CD4-positive, alpha-beta T cell treated with Interleukin-12 subunit alpha and Interleukin-12 subunit beta, for 1 hour (primary cell): ENCODE measurements around the gene FNDC10.

Experiments
- DNase-seq: peaks from one replicate; pipeline ENCODE4 v3.0.0-alpha.2; 2020

FNDC10 gene

DNA sequence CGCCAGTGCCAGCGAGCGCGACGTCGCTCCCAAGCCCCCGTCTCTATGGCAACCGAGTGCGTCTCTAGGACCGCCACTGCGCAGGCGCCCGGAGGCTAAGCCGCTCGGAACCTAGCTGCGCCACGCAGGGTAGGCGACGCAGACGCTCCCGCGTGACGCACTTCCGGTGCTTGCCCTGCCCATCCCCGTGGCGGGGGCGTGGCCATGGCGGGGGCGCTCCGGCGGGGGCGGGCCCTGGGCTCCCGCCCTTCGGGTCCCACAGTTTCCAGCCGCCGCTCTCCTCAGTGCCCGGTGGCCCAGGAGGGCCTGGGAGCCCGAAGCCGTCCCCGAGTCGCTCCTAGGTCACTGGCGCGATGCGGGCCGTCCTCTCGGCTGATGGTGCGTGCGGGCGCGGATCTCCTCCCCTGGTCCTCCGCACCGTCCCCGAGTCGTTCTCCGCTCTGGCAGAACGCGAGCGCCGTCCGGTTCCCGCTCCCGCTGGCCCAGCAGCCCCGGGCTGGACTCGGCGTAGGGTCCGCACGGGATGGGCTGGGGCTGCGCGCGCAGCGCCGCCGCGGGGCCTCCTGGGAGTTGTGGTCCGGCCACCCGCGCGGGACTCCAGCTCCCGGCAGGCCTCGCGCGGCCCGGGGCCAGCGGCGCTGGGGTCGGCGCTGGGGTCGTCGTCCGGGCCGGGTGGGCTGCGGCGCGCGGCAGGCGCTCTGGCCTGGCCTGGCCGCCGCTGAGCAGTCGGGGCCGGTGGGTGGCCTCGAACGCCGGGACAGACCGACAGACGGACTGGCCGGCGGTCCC, 15.5 kb upstream of the FNDC10 start, which contains the start of gene MIB2:
MIB2 (plus strand) TSS at position 245 of the 789 bp plus-strand sequence. CDS start 7,953 bp downstream, outside the sequence.
- DNase-seq = peak; percentile 99

DNA sequence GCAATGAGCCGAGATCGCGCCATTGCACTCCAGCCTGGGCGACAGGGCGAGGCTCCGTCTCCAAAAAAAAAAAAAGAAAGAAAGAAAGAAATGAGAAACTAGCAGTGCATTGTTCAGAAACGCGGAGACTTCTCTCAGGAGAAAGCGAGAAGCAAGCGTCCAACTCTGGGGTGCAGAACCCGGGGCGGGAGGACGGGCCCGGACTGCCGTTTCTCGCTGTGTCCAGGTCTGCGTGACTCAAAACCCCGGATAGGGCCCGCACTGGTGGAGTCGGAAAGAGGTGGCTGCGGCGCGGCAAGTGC, 15.0 kb upstream of the FNDC10 start:
- no peak for DNase-seq

DNA sequence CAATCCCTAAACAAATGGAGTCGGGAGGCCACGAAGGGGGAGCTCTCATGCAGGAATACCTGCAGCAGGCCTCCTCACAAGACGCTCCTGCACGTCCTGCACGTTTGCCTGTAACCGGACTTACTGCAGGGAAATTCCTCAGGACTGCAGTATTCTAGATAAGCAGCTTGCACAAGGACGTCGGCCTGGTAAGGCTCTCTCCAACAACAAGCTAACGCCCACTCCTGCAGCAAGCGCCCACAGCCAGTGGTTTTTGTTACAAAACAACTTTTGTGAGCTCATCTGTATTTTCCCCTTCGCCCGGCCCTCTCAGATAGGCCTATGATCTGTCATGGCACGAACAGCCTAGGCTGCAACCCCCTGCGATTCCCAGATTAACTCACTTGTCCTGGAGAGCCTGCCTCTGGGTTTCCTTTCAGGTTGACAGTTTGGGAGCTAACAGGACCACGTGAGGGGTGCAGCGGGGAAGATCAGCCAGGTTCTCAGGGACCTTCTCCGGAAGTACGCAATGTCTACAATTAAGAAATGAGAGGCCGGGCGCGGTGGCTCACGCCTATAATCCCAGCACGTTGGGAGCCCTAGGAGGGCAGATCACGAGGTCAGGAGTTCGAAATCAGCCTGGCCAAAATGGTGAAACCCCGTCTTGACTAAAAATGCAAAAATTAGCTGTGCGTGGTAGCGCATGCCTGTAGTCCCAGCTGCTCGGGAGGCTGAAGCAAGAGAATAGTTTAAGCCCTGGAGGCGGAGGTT, 14.4 kb upstream of the FNDC10 start:
- DNase-seq = peak; percentile 71

DNA sequence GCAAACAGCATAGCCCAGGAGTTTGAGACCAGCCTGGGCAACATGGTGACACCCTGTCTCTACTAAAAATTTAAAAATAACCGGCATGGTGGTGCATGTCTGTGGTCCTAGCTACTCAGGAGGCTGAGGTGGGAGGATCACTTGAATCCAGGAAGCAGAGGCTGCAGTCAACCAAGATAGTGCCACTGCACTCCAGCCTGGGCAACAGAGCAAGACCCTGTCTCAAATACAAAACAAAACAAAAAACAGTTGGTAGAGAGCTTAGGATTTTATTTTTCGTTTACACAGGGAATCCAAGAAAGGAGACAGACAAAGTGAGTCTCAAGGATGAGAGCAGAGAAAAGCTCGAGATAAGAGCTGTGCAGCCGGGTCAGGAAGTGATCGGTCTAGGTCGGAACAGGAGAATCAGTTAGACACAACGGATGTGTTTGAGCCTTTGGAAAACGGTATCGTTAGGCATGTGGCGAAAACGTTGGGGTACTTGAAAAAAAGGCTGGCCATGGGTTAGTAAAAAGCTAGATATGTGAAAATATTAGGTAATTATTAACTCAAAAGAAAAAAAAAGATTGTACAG, 13.7 kb upstream of the FNDC10 start:
- DNase-seq = no peak

DNA sequence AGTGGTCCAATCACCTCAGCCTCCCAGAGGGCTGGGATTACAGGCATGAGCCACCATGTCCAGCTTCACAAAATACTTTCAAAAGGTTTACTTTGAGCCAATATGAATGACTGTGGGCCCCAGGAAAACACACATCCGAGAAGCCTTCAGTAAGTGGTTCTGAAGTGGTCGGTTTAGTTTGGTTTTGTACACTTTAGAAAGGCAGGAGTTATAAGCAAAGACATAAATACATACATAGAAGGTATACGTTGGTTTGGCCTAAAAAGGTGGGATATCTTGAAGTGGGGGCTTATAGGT, 12.1 kb upstream of the FNDC10 start:
- no peak for DNase-seq

DNA sequence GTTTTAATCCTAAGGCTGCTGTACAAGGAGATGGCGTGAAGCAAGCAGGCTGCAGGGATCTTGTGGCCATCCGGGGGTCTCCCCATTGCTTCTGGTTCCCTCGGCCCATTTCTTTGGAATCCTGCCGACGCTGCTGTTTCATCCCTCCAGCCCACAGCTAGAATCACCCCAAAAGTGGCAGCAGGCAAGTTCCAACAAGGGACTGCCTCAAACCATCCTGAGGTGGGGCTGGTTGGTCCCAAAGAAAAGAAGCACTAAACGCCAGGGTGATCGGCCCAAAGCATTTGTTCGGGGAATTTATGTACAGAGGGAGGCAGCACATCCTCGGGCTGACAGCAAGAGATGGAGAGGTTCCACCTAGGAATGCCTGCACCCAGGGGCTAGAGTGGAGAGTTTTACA, 10.9 kb upstream of the FNDC10 start:
- DNase-seq = no peak

DNA sequence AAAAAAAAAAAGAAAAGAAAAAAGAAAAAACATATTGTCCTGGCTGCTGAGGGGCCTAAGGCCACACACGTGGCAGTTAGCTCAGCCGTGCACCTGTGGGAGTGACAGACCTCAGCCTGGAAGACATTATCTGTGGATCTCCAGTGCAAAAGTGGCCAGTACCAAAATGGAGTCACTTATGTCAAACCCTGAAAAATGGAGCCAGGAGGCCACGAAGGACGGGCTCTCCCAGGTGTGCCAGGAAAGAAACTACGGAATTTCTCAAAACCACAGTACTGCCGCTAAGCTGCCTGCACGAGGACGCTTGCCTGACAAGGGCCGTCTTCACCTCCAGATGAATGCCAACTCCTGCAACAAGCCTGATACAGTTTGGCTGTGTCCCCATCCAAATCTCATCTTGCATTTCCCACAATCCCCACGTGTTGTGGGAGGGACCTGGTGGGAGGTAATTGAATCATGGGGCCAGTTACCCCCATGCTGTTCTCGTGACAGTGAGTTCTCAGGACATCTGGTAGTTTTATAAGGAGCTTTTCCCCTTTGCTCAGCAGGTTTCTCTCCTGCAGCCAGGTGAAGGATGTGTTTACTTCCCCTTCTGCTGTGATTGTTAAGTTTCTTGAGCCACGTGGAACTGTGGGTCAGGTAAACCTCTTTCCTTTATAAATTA, 10.0 kb upstream of the FNDC10 start:
- no peak for DNase-seq

DNA sequence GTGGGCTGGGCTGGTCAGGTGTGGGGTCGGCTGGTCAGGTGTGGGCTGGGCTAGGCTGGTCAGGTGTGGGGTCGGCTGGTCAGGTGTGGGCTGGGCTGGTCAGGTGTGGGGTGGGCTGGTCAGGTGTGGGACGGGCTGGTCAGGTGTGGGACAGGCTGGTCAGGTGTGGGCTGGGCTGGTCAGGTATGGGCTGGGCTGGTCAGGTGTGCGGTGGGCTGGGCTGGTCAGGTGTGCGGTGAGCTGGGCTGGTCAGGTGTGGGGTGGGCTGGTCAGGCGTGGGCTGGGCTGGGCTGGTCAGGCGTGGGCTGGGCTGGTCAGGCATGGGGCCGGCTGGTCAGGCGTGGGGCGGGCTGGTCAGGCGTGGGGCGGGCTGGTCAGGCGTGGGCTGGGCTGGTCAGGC, 6.3 kb upstream of the FNDC10 start:
- DNase-seq = no peak

DNA sequence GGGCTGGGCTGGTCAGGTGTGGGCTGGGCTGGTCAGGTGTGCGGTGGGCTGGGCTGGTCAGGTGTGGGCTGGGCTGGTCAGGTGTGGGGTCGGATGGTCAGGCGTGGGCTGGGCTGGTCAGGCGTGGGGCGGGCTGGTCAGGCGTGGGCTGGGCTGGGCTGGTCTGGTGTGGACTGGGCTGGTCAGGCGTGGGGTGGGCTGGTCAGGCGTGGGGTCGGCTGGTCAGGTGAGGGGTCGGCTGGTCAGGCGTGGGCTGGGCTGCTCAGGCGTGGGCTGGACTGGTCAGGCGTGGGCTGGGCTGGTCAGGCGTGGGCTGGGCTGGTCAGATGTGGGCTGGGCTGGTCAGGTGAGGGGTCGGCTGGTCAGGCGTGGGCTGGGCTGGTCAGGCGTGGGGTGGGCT, 5.8 kb upstream of the FNDC10 start:
- no peak for DNase-seq

DNA sequence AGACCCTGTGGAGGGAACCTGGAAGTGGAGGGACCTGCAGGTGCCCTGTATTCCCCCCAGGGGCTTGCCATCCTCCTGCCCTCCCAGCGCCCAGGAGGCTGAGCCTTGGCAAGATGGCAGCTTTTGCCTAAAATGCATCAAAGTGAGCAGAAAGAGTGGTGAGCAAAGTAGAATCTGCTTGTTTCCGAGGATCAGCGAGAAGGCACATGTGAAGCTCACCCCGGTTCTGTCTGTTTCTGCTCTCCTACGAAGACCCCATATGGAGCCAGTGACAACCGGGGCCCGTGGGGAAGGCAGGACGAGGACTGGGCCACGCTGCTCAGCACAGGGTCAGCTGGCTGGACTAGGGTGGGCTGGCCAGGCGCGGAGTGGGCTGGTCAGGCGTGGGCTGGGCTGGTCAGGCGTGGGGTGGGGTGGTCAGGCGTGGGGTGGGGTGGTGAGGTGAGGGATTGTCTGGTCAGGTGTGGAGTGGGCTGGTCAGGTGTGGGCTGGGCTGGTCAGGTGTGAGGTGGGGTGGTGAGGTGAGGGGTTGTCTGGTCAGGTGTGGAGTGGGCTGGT, 5.2 kb upstream of the FNDC10 start:
- no peak for DNase-seq

DNA sequence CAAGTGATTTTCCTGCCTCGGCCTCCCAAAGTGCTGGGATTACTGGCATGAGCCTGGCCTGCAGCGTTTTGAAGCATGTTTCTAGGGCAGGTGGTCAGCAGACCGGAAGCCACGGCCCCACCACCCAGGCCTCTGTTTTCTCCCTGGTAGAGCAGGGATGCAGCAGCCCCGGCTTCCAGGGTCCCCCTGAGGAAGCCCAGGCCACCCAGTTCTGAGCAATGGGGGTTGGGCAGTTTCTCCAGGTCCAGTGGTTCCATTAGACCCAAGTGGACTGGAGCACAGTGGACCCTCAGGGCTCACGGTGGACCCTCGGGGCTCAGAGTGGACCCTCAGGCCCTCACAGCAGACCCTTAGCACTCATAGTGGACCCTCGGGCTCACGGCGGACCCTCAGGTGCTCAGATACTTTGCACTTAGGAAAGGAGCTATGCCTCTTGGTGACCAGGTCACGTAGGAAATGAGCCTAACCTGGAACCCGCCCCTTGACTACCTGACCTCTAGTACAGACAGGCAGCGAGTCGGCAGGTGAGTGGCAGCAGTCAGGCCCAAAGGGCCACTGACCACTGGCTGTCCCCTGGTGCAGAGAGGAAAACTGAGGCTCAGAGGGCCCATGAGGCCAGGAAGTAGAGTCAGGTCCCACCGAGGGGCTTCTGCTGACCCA, 4.6 kb upstream of the FNDC10 start:
- DNase-seq = no peak

DNA sequence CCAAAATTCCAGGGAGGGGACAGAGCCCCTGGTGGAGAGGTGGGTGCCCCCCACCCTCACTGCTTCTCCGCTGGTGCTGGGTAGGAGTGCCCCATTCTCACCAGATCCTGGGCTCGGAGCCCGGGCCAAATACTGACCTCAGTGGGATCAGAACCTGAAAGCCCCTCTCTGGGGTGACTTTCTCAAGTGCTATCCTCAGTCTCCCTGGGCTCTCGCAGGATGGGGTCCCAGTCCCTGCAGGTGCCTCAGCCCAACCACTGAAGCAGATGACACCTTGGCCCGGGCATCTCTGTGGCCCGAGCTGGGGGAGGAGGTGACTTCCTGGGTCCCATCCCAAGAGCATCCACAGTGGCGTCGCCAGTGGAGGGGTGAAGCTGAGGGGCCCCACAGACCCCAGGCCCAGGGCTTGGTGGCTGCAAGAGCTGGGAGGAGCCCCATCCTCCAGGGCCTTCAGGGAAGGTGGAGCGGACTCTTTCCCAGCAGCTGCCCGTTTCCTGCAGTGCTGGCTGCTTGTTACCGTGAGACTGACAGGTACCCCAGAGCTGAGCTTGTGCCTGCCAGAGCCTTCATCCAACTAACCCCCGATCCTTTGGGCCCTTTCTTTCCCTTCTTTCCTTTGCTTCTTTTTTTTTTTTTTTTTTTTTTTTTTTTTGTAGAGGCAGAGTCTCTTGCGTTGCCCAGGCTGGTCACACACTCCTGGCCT, 3.9 kb upstream of the FNDC10 start:
- no peak for DNase-seq

DNA sequence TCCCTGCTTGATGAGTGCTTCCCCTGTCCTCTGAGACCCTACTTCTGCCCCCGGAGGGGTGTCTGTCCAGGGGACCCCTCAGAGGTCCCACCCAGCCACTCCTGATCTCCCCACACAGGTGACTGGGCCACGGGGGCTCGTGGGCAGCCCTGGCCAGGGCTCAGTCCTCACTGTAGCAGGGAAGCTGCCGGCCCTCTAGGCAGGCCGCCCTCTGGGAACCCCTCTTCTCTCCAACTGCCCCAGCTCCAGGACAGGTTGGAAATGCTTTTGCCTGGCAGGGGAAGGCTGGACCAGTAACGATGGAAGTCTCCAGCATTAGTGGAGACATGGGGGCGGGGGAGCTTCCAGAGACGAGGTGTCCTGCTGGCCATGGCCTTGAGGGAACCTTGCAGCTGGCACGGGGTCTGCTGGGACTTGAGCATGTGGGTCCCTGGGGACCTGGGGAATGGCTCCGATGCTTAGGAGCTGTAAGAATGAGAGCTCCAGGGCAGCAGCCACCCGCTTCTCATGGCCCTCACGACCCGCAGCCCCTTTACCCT, 3.1 kb upstream of the FNDC10 start:
- no peak for DNase-seq

DNA sequence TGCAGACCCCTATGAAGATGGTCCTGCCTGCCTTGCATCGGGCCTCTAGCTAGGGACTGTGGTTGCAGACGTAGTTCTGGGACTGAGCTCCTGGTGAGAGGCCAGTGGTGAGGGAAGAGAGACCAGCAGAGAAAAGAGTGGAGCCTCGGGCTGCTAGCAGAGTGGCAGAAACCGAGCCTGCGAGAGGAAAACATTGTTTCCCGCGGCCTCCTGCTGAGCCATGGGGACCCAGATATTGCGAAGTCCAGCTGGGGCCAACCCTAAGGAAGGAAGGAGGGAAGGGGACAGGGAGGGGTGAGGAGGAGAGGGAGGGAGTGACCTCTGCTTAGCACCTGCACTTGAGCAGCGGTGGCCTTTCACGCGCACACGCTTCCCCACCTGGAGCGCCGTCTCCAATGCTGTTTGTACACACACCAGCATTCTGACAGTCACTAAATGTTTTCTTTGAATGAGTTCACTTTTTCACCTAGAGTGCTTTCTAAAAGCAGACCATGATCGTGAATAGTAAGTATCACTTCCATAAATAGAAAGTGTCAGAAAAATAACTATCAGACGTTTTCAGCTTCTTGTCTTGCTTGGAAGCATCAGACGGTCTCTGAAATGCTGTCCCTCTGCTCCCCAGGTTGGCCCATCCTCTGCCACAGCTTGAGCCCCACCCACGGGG, 2.5 kb upstream of the FNDC10 start:
- DNase-seq = no peak

DNA sequence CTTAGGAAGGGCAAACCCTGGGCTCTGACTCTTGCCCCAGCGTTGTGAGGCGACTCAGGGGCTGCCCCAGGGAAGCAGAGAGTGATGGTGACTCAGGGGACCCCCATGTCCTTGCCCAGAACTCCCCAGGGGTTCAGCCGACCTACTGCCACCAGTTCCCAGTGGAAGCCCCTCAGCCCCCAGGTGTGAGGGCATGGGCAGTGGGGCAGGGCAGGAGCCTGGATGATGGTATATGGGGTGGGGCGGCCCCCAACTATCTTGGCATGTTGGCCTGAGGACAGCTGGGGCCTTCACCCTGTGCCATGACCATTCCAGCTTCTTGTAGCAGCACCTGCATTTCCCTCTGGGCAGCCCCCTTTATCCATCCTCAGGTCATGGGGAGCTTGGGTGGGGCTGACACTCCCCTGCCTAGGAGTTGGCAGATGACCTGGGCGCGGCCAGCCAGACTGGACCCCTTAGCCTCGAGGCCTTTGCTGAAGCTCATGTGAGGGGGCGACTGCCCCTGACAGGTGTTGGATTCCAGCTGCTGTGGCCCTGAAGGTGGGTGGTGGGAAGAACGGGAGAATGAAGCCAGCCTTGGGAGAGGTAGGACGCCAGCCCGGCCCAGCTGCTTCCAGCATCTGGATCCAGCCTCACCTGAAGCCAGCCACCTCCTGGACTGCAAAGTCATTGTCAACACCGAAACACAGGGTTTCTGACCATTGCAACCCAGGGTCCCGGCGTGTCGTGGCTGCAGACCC, 1.8 kb upstream of the FNDC10 start:
- no peak for DNase-seq

DNA sequence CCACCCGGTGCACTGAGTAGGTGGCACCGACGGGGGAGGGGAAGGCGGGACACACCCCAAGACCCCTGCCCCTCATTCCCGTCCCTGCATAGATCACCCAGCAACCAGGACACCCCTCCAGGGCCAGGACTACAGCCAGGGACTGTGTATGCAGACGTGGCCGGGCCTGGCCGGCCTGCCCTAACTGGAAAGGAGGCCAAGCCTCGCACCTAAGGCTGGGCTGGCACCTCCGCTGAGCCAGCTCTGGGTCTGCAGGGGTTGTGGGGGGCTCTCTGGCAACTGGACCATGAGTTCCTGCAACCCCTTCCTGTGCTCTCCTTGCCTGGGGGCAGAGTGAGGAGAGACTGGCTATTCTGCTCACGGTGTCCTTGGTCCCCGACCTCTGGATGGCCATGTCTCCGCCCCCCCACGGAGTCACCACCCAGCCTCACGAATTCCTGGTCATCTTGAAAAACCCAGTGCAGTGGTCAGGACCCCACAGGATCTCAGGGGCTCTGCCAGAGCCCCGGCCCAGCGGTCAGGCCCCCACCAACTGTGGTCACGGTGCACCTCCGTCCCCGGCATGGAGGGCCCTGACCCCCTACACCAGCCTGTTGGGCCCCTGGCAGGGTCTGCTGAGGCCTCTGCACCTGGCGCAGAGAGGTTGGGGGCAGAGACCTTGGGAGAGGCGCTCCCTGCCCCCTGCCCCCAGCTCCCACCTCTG, 1.1 kb upstream of the FNDC10 start:
- no peak for DNase-seq

DNA sequence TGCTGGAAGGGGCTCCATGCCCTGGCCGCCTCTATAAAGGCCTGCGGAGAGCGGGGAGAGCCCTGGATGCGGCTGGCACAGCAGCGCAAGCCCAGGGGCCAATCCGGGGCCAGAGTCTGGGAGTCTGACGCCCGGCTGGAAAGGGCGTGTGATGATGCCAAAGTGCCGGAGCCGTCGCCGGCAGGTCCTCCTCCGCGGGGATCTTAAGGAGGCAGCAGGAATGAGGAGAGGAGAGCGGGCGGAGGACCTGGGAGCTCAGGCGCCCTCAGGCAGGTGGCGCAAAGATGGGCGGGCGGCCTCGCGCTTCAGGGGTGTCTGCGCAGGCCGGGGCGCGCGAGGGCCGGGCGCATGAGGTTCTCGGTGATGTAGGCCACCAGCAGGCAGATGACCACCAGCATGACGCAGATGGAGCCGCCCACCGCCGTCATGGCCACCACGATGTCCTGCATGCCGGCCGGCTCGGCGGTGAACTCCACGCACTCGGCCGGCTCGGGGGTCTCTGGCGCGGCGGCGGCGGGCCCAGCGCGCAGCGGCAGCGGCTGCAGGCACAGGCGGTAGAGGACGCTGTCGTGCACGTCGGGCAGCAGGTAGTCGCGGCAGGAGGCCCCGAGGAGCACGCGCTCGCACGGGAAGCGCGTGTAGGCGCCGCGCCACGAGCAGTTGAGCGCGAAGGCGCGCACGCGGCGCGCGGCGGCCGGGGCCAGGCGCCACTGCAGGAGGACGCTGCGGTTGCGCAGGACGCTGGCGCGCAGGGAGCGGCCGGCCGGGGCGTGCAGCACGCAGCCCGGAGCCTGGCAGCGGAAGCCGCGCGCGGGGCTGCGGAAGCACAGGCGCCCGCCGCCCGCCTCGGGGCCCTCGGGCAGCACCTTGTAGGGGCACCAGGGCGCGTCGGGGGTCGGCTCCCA, 653 bp downstream of the FNDC10 start:
- peak; percentile 42 for DNase-seq

DNA sequence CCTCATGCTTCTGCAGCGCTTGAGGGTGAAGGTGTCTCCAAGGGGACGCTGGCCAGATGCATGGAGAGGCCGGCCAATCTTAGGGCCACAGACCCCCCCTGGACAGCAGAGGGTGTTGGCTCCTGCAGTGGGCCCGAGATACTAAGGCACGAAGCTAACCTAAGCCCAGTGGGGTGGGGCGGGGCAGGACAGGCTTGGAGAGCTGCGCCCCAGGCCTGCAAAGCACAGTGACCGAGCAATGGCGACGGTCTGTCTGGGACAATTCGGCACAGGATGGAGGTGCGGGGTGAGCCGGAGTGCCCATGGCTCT, 1.3 kb downstream of the FNDC10 start:
- no peak for DNase-seq

DNA sequence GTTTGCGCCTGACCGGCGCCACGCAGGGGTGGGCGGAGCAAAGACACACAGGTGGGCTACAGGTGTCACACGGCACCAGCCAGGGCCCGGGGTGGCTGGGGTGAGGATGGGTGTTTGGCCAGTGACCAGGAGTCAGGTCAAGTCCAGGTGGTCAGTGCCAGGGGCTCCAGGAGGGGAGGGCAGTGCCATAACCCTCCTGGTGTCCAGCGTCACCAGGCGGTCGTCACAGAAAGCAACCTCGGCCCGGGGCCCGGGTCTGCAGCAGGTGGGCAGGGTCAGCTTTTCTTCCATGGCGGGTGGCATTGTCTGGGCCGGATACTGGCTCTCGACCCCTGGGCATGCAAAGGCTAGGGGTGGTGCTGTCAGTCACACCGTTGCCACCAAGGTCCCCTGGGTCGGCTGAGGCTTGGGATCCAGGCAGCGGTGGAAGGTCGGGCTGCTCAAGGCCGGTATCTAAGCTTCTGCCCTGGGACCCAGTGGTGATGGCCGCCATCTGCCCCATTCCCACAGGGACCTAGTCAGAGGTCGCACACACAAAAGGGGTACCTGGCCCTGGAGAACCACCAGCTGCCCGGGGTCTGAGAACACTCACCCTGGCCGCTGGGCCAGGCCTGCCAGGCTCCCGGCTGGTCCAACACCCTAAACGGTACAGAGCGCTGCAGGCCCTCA, 1.8 kb downstream of the FNDC10 start:
- DNase-seq = no peak
